Measurements from ENCODE around the gene SYT1. TPM values are rescaled to one million over a fixed set of nuclear protein-coding genes. Genes with fewer than 3 reads are reported as not detected.

The SYT1 gene
- total RNA-seq (0.51 and 2.1 TPM in 2 replicates), polyA plus RNA-seq (0.90 and 4.6 TPM in 2 replicates), polyA minus RNA-seq (ENCODE audit: low replicate concordance) (5.1 TPM in 1 of 2 replicates, not detected in the other)
- polyA plus RNA-seq (2012), result 0.54 and 3.1 TPM in 2 replicates

DNA sequence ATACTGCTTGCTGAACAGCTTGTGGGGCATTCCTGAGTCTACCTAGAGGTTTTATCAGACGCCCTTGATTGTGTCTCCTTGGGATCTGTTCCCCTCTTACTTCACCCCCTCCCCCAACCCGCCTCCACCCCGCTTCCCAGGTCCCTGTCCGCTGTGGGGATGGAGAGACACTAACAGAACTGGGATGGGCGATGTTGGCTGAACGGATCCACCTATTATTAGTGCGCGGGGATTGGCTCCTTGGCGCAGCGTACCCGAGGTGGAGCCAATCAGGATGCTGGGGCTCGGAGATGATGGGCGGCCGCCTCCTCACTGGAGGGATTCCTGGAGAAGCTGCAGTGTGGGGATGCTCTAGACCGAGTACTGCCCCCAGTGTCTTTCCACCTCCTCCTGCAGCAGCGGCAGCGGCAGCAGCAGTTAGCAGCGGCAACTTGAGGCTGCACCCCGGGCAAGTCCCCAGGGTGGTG lies at the start of gene SYT1:
TSS of gene SYT1 (plus strand) at position 372 of the 467 bp plus-strand sequence.
- Histone ChIP-seq H3K9ac (ENCODE audit: insufficient read depth, low read length) (peak within 1 kb of the TSS; percentile 32), H3K27me3 (ENCODE audit: control insufficient read depth, insufficient read depth, low read length) (peaks cover 3% of the 10 kb centered on the region), H3K9me3 (ENCODE audit: control insufficient read depth, insufficient read depth, low read depth, low read length) (no peaks in the 10 kb centered on the region), H3K27ac (ENCODE audit: insufficient read depth, low read length) (peak within 1 kb of the TSS; percentile 10), H3K36me3 (ENCODE audit: control insufficient read depth, insufficient read depth, low read length) (no peaks in the 10 kb centered on the region), H2AFZ (ENCODE audit: low read length) (peak within 1 kb of the TSS; percentile 81), H3K4me3 (replicated peaks in 1 of 4; ENCODE audit: control extremely low read depth in 1 of 4, insufficient read depth in 1 of 4, low read depth in 3 of 4, low read length in 4 of 4) (peak within 1 kb of the TSS; percentile 72 to 92 (median 80)), H4K20me1 (ENCODE audit: control insufficient read depth, extremely low read depth, insufficient read depth, low read length) (no peaks in the 10 kb centered on the region), H3K4me2 (ENCODE audit: extremely low read depth, insufficient read depth, low read length) (peak within 1 kb of the TSS; percentile 93), H3K4me1 (ENCODE audit: control insufficient read depth, extremely low read depth, insufficient read depth, low read length) (no peaks in the 10 kb centered on the region), H3K79me2 (ENCODE audit: control insufficient read depth, insufficient read depth, low read length) (no peaks in the 10 kb centered on the region)
- TF ChIP-seq, protein P1, sequence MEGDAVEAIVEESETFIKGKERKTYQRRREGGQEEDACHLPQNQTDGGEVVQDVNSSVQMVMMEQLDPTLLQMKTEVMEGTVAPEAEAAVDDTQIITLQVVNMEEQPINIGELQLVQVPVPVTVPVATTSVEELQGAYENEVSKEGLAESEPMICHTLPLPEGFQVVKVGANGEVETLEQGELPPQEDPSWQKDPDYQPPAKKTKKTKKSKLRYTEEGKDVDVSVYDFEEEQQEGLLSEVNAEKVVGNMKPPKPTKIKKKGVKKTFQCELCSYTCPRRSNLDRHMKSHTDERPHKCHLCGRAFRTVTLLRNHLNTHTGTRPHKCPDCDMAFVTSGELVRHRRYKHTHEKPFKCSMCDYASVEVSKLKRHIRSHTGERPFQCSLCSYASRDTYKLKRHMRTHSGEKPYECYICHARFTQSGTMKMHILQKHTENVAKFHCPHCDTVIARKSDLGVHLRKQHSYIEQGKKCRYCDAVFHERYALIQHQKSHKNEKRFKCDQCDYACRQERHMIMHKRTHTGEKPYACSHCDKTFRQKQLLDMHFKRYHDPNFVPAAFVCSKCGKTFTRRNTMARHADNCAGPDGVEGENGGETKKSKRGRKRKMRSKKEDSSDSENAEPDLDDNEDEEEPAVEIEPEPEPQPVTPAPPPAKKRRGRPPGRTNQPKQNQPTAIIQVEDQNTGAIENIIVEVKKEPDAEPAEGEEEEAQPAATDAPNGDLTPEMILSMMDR (conservative IDR thresholded peaks at IDR 0.05 in 1 of 2, IDR thresholded peaks at IDR 0.05 in 1 of 2; ENCODE audit: low read depth in 1 of 2, low read length in 2 of 2), result no peak
- TF ChIP-seq EZH2 (IDR thresholded peaks at IDR 0.05; ENCODE audit: low read length, missing control alignments), result no peak
- DNase-seq (ENCODE audit: low read depth in 2 of 2), result peak; percentile 89 to 93

DNA sequence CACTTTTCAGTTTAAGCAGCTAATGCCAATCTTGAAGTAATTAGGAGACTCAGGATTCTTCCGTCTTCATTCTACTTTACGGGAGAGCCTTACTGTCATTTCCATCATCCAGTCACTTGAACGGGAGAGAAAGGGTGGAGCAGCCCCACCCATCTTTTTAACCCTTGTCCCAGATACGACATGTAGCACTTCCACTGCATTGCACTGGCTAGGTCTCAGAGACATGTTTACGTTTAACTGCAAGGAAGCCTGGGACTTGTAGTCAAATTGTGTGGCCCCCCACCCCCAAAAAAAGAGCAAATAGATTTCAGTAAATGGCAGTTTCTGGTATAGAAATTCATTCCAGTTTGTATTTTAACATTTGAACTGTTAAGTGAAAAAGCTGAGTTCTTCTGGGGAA lies 46.1 kb upstream of the SYT1 start:
- DNase-seq (ENCODE audit: low read depth in 2 of 2), result peak in 1 of 2 donors; percentile 50
- H3K79me2 ChIP-seq (ENCODE audit: control insufficient read depth, insufficient read depth, low read length), result no peaks in the 10 kb centered on the region
- H3K4me2 ChIP-seq (ENCODE audit: extremely low read depth, insufficient read depth, low read length), result no peak overlapping the region
- H2AFZ ChIP-seq (ENCODE audit: low read length), result no peak overlapping the region
- no peaks in the 10 kb centered on the region for H3K36me3 ChIP-seq (ENCODE audit: control insufficient read depth, insufficient read depth, low read length)
- H3K4me1 ChIP-seq (ENCODE audit: control insufficient read depth, extremely low read depth, insufficient read depth, low read length), result no peaks in the 10 kb centered on the region
- H3K9ac ChIP-seq (ENCODE audit: insufficient read depth, low read length), result no peak overlapping the region
- TF ChIP-seq, protein P1 (conservative IDR thresholded peaks at IDR 0.05 in 1 of 2, IDR thresholded peaks at IDR 0.05 in 1 of 2; ENCODE audit: low read depth in 1 of 2, low read length in 2 of 2), result no peak
- TF ChIP-seq EZH2 (IDR thresholded peaks at IDR 0.05; ENCODE audit: low read length, missing control alignments), result no peak
- H3K27me3 ChIP-seq (ENCODE audit: control insufficient read depth, insufficient read depth, low read length), result no peaks in the 10 kb centered on the region
- H3K9me3 ChIP-seq (ENCODE audit: control insufficient read depth, insufficient read depth, low read depth, low read length), result no peaks in the 10 kb centered on the region
- H4K20me1 ChIP-seq (ENCODE audit: control insufficient read depth, extremely low read depth, insufficient read depth, low read length), result no peaks in the 10 kb centered on the region
- H3K27ac ChIP-seq (ENCODE audit: insufficient read depth, low read length), result no peak overlapping the region
- H3K4me3 ChIP-seq (replicated peaks in 1 of 4; ENCODE audit: control extremely low read depth in 1 of 4, insufficient read depth in 1 of 4, low read depth in 3 of 4, low read length in 4 of 4), result no peak overlapping the region

DNA sequence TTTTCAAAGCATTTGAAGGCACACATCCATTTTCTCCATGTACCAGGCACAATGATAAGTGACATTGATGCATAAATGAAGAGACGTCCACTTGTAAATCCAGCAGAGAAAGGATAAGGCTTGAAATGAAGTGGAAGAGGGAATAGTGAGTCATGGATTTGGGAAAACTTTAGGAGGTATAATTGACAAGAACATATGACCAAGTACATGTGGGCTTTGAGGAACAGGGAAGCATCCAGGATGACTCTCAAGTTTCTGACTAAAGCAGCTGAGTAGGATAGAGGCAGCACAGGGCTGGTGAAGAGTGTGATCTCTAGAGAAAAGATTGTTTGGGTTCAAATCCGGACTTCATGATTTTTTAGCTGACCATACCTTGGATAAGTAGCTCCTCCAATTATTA lies 43.6 kb upstream of the SYT1 start:
- DNase-seq (ENCODE audit: low read depth in 2 of 2), result peak in 1 of 2 donors; percentile 6
- no peaks in the 10 kb centered on the region for H3K4me1 ChIP-seq (ENCODE audit: control insufficient read depth, extremely low read depth, insufficient read depth, low read length)
- no peaks in the 10 kb centered on the region for H4K20me1 ChIP-seq (ENCODE audit: control insufficient read depth, extremely low read depth, insufficient read depth, low read length)
- H3K4me2 ChIP-seq (ENCODE audit: extremely low read depth, insufficient read depth, low read length), result no peak overlapping the region
- H3K36me3 ChIP-seq (ENCODE audit: control insufficient read depth, insufficient read depth, low read length), result no peaks in the 10 kb centered on the region
- no peak overlapping the region for H3K9ac ChIP-seq (ENCODE audit: insufficient read depth, low read length)
- H3K27me3 ChIP-seq (ENCODE audit: control insufficient read depth, insufficient read depth, low read length), result no peaks in the 10 kb centered on the region
- H3K4me3 ChIP-seq (replicated peaks in 1 of 4; ENCODE audit: control extremely low read depth in 1 of 4, insufficient read depth in 1 of 4, low read depth in 3 of 4, low read length in 4 of 4), result no peak overlapping the region
- H2AFZ ChIP-seq (ENCODE audit: low read length), result no peak overlapping the region
- H3K79me2 ChIP-seq (ENCODE audit: control insufficient read depth, insufficient read depth, low read length), result no peaks in the 10 kb centered on the region
- H3K27ac ChIP-seq (ENCODE audit: insufficient read depth, low read length), result no peak overlapping the region
- TF ChIP-seq, protein P1 (conservative IDR thresholded peaks at IDR 0.05 in 1 of 2, IDR thresholded peaks at IDR 0.05 in 1 of 2; ENCODE audit: low read depth in 1 of 2, low read length in 2 of 2), result no peak
- no peak for TF ChIP-seq EZH2 (IDR thresholded peaks at IDR 0.05; ENCODE audit: low read length, missing control alignments)
- H3K9me3 ChIP-seq (ENCODE audit: control insufficient read depth, insufficient read depth, low read depth, low read length), result no peaks in the 10 kb centered on the region
